Hematopoietic multipotent progenitor cell treated with erythropoietin and hydrocortisone succinate and interleukin-3 and kit ligand, for 17 days (in vitro differentiated cells): ENCODE data around the gene RAPGEF1.

Experiments
- DNase-seq: peaks from one replicate; pipeline ENCODE4 v3.0.0-alpha.2; 2015; ENCODE audit warnings: low spot score

Gene RAPGEF1

DNA sequence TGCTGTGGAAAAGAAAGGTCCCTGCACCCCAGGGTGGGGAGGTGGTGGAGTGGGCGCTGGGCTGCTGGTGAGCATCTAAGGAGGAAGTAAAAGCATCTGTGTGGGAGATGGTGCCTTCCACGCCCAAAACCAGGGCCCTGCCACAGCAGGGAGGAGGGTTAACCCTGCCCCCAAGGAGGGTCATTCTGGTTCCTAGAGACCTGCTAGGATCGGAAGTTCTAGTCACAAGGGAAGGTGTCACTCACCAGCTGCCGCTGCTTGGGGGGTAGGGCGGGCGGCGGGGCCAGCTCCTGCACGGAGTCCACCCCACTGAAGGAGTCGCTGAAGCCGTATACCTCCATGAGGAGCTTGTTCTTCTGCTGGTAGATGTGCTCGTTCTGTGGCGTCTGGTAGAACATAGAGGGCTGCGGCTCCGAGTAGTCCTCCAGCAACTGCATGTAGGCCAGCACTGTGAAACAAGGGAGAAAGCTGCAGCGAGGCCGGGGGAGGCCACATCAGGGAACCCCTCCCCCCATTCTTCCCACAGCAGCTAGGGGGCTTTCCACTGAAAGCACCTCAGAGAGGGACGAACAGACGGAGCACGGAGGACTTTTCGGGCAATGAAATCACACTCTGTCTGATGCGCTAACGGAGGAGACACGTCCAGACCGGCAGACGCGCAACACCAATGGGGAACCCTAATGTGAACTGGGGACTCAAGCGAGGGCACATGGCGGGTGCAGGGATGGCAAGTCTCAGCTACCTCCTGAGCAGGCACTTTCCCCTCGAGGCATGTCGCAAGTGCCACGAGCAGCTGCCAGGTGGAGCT, 118.1 kb downstream of the RAPGEF1 start:
- DNase-seq = no peak

DNA sequence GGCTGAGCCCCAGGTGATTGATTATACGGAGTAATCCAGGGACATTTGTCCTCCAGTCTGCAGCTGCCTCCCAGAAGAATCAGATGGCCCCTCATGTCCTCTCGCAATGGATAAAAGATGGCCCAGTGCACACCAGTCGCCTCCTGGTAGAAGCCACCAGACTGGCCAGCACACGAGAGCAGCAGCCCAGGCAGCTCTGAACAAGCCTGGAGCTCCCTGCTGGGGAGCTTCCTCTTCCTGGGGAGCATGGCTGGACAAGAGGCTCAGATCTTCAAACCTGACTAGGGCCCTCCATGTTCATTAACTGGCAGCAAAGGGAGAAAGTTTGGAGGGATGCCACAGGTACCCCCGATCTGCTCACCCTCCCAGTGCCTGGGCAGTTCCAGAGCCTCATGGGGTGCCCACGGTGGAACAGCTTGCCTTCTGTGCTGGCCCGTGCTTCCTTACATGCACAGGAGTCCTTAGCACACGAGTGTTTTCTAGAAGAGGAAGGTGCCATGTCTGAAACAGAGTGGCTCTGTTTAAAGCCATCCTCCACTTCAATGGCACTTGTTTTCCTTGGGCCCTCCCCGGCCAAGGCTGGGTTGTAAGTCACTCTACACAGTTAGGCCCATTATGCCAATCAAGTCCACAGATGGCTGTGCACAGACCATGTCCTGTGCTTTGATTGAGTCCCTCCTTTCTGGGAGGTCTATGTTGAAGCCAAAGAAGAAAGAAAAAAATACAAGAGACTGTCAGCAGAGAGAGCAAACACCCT, 118.9 kb downstream of the RAPGEF1 start:
- DNase-seq = no peak

DNA sequence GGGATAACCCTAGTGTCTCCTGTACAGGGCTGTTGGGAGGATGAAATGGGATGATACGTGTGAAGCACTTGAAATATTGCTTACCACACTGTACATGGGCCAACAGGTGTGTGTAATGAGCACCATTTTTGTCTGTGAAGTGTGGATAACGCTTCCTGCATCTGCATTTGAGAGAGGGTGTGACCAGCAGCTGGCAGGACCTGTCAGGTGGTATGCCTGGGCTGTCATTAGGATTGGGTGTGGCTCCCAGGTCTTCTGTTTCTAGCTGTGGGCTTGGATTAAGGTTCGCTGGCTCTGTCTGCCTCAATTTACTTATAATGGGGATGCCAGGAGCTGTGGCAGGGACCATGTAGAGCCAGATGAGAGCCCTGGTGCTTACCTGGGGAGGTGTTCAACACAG, 120.2 kb downstream of the RAPGEF1 start:
- no peak for DNase-seq

DNA sequence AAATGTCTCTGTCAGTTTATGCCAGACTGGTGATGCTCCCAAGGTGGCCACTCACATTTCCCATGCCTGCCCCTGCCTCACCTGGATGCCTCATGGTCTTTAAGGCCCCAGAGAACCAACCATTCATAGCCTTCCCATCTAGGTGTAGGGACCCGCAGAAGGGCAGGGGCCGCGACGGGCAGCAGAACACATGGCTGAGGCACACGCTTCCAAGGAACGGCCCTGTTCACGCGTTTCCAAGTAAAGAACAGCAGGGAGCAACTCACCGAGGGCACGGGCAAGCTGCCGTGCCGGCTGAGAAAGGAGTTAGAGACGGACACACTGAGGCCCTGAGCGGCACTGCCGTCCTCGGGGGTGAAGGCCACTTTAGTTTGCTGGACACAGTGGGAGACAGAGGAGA, 121.1 kb downstream of the RAPGEF1 start:
- no peak for DNase-seq

DNA sequence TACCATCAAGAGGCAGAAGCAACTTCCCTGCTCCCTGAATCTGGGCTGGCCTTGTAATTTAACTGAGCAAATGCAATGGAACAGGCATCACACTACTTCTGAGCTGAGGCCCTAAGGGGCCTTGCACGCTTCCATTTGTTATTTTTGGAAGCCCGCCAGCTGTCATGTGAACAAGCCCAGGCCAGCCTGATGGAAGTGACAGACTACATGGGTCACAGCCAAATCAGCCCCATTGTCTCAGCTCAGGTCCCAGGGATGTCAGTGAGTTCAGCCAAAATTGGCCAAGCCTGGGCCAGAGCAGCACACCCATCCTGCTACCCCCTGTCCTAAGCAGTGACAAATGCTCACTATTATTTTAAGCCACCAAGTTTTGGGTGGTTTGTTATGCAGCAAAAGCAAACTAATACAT, 121.8 kb downstream of the RAPGEF1 start:
- no peak for DNase-seq

DNA sequence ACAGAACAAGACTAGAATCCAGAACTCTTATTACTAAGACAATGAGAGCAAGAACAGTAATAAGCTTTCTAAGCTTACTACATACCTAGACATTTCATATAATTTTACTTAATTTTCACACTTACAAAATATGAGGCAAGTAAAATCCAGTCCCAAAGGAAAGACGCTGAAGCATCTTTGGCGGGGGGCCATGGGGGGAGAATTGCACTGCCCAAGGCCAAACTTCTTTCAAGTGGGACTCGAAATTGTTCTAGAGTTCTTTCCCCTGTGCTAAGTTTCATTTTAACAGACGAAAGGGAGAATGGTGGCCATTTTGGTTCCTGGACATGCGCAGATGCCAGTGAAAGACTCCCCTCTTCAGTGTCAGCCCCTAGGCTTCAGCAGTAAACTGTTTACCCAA, 122.3 kb downstream of the RAPGEF1 start:
- DNase-seq = no peak

DNA sequence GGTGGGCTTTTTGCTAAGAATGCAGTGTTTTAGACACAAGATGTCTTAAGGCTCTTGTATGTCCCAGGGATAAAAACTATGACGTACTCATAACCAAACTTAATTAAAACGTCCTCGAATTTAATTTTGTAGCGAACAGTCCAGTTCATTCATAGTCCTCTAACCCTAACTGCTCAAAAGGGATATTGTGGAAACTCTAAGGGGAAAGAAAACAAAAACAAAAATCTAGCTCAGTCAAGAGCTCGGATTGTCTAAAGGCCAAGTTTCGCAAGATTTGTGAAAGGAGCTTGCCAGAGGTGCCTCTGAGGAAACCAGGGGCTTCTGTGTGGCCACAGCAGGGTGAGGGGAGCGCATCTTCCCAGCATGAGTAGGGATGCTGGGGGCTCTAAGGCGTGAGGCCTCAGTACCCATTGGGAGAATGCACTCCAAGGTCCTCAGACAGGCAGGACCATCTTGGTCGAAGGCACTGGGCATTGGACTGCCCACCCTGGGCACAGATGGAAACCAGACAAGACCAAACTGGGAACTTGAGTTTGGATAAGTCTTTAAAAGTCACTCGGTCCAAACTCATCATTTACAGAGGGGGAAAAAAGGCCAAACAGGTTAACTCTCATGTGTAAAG, 122.8 kb downstream of the RAPGEF1 start:
- DNase-seq = no peak

DNA sequence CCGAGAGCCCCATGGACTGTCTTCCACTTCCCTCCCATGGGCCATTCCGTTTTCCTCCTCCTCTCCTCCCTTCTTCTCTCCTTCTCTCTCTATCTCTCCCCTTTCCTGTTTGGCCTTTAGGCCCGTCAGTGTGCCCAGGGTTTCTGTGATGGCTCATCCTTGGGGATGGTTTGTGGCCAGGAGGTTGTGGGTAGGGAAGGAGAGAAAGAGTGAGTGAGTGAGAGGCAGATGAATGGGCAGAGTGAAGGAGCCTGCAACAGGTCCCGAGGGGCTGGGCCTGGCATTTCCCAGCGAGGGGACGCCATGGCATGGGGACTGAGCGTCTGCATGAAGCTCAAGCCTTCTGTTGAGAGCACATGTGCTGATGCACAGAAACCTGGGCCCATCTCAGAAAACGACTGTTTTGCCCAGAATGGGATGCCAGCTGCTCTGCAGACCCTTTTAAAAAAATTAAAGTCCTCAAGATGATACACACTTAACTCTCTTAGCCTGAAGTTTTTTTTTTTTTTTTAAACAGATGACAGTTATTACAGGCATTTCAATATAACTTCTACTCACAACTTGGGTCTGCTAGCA, 125.4 kb downstream of the RAPGEF1 start:
- DNase-seq = no peak

DNA sequence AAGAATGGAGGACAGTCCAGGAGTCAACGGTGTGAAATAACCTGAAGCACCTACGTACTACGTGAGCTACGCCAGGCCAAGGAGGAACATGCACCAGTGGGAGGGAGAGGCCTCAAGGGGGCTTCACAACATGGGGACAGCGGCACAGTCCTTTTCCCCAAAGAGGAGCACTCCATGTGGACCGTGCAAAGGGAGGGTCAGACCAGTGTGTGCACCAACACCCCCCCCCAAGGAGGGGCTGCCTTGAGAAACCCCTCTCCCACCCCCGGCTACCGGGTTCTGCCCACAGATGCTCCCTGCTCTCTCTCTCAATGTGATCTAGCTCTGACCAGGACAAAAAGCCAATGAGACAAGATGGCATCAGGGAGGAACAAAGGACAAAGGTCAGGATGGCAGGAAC, 126.0 kb downstream of the RAPGEF1 start:
- DNase-seq = no peak

DNA sequence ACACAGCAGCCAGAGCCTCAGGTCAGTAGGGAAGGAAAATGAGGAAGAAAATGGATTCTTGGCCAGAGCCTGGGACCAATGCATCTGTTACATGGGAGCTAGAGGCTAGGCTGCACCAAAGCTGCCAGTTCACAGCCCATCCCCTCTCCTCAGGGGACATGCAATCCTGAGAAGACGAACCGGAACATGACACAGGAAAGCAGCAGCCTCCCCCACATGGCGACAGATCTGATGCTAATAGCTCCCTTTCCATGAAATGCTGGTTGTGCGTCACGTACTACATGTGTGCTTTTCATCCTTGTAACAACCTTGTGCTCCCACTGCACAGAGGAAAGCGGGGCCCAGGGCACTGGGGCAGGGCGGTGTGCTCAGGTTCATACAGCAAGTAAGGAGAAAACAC, 127.0 kb downstream of the RAPGEF1 start:
- DNase-seq = no peak

DNA sequence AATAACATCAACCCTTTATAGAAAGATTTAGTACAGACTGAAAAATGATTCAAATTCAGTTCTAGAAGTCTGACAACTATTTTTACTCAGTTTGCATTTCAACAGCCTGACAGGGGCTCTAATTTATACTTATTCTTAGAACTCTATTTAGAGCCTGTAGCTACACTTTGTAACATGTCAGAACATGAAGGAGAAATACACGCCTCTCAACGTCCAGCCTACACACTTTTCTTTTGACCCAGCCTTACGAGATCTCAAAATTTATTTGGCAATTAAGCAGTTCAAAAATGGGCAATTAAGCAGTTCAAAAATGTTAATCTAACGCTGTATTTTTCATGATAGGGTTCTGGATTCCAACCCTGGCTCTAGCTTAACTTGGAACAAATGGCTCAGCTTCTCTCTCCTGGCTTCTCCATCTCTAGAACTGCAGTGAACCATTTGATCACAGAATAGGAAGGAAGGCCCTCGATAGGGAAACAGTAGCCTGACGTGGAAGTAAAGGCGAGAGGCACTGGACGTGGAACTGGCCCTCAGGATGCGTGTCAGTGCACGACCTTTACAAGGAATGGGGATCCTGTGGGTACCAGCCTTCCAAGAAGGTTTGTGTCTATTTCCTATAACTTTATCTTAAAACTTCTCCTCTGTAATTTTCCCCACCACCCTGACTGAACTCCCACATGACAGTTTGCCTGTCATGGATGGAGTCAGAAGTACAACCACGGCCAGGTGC, 128.1 kb downstream of the RAPGEF1 start:
- DNase-seq = no peak

DNA sequence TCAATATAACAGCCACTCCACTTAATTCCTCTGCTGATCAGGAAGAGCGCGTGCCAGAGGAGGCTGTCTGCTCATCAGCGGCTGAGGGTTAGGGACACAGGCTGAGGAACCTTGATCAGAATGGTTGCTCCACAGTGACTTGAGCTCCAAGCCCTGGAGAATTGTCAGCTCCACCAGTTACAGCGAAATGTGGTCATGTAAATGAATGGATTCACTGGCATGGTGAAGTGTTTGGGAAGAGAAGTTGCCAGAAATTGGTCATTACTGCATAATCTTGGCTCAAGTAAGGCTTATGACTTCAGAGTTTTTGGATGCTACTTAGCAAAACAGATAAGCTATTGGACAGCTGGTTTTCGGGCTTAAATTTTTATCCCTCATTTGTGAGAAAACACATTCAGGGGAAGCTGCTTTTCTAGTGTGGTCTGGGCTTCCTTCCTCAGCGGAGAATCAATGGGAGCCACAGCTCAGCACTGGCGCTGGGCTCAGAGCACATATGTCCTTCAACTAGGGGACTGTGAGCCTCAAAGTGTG, 129.6 kb downstream of the RAPGEF1 start:
- no peak for DNase-seq

DNA sequence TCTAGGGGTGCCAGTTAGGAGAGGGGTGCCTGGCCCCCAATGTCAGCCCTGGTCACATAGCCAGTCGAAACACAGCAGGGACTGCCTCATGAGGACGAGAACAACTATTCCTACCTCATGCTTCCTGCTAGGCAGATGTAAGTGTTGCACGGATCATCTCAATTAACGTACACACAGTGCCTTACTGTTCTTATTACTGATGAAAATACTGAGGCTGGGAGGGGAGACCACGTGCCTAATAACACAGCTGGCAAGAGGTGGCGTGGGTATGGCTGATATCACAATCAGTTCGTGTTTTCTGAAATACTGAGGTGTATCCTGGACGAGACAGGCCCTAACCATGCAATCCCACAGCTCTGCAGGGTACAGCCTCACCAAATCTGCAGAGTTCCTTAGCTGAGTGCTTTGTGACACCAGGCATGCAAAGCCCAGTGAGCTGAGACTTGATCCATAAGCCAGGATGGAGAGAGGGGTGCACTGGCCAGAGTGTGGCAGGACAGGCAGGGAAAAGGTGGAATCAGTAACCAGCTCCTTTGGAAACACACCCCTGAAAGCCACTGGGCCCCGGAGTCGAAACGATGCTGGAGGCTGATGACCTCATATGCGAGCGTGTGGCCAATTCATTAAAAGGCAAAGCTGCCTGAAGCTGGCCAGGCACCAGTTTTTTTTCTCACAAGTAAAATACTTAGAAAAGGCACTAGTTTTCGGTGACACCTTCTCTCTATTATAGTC, 130.6 kb downstream of the RAPGEF1 start:
- DNase-seq = no peak

DNA sequence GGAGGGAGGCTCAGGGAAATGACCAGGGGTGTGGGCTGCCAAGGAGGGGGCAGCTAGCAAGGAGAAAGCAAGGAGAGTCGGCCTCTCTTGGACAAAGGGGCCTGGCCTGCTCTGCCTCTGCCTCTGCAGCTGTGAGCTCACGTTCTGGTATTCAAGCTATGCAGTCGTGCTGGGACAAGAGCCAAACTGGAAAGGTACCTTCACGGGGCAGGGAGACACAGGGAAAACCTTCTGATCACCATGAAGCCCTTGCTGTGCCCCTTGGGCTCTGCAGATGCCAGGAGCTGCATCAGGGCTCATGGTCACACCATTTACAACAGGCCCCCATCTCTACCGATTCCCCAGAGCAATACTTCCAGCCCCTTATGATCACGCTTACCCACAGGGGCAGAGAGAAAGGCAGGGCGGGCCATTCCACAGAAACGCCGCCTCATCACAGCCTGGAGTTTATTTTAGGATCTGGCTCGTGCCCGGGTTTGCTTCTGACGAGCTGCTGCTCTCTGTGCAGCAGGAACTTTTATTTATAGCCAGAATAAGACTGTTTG, 131.3 kb downstream of the RAPGEF1 start:
- no peak for DNase-seq

DNA sequence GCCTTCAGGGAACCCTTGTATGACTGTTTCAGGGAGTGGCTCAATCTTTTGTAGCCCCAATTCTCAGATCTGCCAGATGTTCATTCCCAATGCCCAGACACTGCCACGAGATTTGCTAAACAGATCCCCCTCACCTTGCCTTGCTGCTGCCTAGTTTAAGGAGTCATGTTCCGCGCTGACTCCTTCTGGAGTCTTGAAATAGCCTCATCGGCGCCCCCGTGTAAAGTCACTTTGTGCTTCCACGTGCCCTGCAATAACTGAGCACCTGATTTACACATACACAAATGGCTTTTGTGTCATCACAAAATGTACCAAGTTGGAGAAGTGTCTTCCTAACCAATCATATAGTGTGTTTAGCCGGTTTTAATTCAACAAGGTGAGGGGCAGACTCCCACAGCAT, 132.3 kb downstream of the RAPGEF1 start:
- DNase-seq = no peak

DNA sequence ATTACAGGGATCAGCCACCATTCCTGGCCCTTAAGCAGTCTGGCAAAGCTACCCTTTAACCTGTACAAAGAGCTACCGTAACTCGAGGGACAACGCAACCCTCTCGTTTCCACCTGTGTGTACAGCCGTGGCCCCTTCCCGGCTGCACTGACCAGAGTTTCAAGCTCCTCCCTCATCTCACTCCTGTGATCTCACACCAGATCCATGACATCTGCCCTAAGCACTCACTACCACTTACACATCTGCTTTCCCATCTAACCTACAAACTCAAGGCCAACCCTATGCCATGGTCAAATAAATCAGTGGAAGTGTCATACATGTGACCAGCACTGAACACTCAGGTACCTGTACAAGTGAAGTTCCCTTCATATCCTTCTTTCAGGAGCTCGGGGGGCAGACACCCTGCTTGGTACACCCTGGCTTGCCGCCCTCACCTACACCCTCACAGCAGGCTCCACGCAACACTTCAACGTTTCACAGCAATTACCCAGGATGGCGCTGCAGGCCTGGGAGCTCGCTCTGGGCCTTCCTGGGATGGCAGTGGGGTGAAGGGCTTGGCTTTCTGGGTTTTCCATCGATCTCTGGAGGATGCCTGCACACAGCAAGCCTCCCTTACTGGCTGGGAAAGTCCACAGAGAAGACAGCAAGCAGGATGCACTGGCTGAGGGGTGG, 132.8 kb downstream of the RAPGEF1 start:
- no peak for DNase-seq

DNA sequence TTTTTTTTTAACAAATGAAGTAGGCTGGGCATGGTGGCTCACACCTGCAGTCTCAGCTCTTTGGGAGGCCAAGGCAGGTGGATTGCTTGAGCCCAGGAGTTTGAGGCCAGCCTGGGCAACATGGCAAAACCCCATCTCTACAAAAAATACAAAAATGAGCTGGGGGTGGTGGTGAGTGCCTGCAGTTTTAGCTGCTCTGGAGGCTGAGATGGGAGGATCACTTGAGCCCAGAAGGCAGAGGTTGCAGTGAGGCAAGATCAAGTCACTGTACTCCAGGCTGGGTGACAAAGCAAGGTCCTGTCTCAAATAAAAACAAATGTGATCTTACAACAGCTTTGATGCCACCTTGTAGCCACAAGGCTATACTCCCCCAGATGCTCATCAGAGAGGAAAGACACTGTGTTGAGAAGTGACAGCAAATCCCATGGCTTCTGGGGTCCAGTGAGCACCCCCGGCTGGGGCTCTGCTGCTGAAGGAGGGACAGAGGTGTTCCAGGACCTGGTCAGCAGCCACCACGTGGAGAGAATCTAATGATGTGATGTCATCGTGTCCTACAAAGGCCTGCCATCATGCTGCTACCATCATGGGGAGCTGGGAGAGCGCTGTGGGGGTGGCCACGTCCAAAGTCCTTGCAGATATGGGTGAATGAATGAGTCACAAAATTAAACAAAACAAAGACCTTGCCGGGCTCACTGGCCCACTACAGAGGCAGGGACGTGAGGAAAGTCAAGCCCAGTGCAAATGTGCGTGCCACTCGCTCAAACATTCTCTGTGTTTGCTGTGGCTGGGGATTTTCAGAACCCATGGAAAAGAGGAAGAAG, 133.9 kb downstream of the RAPGEF1 start:
- DNase-seq = no peak

DNA sequence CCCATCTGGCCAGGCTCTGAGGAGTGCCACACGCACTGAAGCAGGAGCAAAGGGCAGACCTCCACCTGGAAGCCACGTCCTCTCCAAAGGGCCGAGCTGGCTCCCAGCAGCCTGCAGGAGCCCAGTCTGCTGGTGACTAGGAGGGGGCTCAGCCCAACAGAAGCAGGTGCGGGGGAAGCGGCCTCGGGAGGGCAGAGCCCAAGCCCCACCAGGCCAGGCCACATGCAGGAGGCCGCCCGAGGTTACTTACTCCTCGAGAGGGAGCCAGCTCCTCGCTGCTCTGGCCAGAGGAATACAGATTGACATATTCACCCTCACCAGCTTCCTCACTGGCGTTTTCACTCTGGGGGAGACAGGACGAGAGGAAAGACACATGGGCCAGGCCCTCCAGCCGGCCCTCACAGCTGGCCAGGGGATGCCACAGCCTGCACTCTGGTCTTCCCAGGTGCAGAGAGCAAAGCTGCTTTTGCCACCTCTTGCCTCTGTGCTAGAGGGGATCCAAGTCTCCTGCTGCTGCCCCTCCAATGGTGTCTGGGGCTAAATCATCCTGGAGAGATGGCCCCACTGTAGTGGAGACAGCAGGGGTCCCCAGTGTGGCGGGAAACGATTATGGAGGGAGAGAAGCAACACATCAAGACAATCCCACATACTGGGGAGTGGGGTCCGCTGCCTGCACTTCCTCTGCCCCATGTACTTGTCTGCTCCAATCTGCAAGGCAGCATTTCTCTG, 136.0 kb downstream of the RAPGEF1 start:
- DNase-seq = no peak

DNA sequence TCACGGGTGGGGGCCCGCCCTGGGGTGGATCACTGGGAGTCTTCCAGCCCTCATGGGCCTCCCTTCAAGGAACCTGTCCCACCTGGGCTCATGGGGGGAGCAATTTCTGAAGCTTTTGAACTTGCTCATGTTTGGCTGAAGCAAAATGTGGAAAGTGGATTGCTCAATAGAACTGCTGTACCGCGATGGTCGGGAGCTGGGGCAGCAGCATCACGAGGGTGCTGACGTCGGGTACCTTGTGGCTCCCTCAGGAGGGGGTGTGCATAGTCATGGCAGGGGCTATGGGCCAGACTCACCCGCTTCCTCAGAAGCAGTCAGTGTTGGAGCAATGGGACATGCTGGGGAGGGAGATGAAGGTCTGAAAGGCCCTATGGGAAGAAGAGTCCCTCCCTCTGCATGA, 136.7 kb downstream of the RAPGEF1 start:
- no peak for DNase-seq
